Neural cell (in vitro differentiated cells): ENCODE results near the gene RBM43. TPM values are rescaled to one million over a fixed set of nuclear protein-coding genes. Genes with fewer than 3 reads are reported as not detected.
A peak's percentile ranks its signal among the peaks of the same experiment; 100 is the strongest.
"Not testable (repeated sequence)": the region's sequence is repeated elsewhere in the genome, so short reads cannot be mapped to it uniquely, and the experiment has no call there.

Experiments
- H2AFZ ChIP-seq: fragments of 200-600, 300-800 bp; sonication (generic), shearing (Covaris generic); 2 replicates; pipeline ENCODE4 v1.6.0; 2014; ENCODE audit warnings: low read depth, mild to moderate bottlenecking, antibody characterized with exemption, low read length, moderate library complexity
- H3F3A ChIP-seq: fragments of 200-600 bp; shearing (Covaris generic); 2 replicates; pipeline ENCODE4 v1.6.1; 2016; ENCODE audit warnings: mild to moderate bottlenecking, moderate library complexity, mixed read lengths, antibody characterized with exemption, low read length; ENCODE audit not compliant: insufficient read depth, poor library complexity, severe bottlenecking
- H3K27ac ChIP-seq: fragments of 200-600, 300-800 bp; sonication (generic), shearing (Covaris generic); 2 replicates; pipeline ENCODE4 v1.5.1; 2014; ENCODE audit warnings: mild to moderate bottlenecking, low read length, moderate library complexity
- H3K27me3 ChIP-seq: fragments of 300-800, 200-600 bp; sonication (generic), shearing (Covaris generic); 2 replicates; pipeline ENCODE4 v1.6.0; 2014; ENCODE audit warnings: mild to moderate bottlenecking, low read depth, low read length, moderate library complexity; ENCODE audit not compliant: insufficient read depth
- H3K36me3 ChIP-seq: fragments of 300-800, 200-600 bp; sonication (generic), shearing (Covaris generic); 2 replicates; pipeline ENCODE4 v1.5.1; 2014; ENCODE audit warnings: mild to moderate bottlenecking, antibody characterized with exemption, low read length, moderate library complexity; ENCODE audit not compliant: insufficient read depth
- H3K4me2 ChIP-seq: fragments of 300-800, 200-600 bp; sonication (generic), shearing (Covaris generic); 2 replicates; pipeline ENCODE4 v1.6.0; 2014; ENCODE audit warnings: mild to moderate bottlenecking, low read length
- H3K4me3 ChIP-seq: fragments of 300-800, 200-600 bp; sonication (generic), shearing (Covaris generic); 2 replicates; pipeline ENCODE4 v1.5.1; 2014; ENCODE audit warnings: mild to moderate bottlenecking, low read length, moderate library complexity
- H3K79me2 ChIP-seq: fragments of 200-600 bp; shearing (Covaris generic); replicated peaks from 2 replicates; pipeline ENCODE4 v1.6.0; 2014; ENCODE audit warnings: mild to moderate bottlenecking, low read length, moderate library complexity; ENCODE audit not compliant: insufficient read depth
- H3K9ac ChIP-seq: fragments of 300-800, 200-600 bp; sonication (generic), shearing (Covaris generic); 2 replicates; pipeline ENCODE4 v1.6.1; 2016; ENCODE audit warnings: mild to moderate bottlenecking, low read length, mixed read lengths
- H3K9me2 ChIP-seq: fragments of 200-600 bp; shearing (Covaris generic); 2 replicates; pipeline ENCODE4 v1.6.1; 2016; ENCODE audit warnings: mild to moderate bottlenecking, low read length, mixed read lengths; ENCODE audit not compliant: insufficient read depth
- H3K9me3 ChIP-seq: fragments of 200-600, 300-800 bp; sonication (generic), shearing (Covaris generic); 2 replicates; pipeline ENCODE4 v1.6.1; 2016; ENCODE audit warnings: mild to moderate bottlenecking, mixed run types, low read length, moderate library complexity, mixed read lengths
- H4K20me1 ChIP-seq: fragments of 200-600 bp; shearing (Covaris generic); 2 replicates; pipeline ENCODE4 v1.6.1; 2016; ENCODE audit warnings: mild to moderate bottlenecking, mixed run types; ENCODE audit not compliant: insufficient read depth
- CTCF ChIP-seq: fragments of 450-650 bp; IDR thresholded peaks from 2 replicates; pipeline ENCODE4 v1.5.1; 2014; ENCODE audit warnings: antibody characterized with exemption, mild to moderate bottlenecking, moderate library complexity; ENCODE audit not compliant: poor library complexity, severe bottlenecking
- EP300 ChIP-seq: fragments of 450-650 bp; conservative IDR thresholded peaks from 2 replicates; pipeline ENCODE4 v1.6.1; 2014; ENCODE audit warnings: antibody characterized with exemption, mild to moderate bottlenecking, moderate library complexity; ENCODE audit not compliant: poor library complexity, severe bottlenecking
- EZH2 ChIP-seq: fragments of 200-600, 300-800 bp; shearing (Covaris generic), sonication (generic); IDR thresholded peaks from 2 replicates; pipeline ENCODE4 v1.6.1; 2014; ENCODE audit warnings: antibody characterized with exemption, low read length, borderline replicate concordance, mild to moderate bottlenecking; ENCODE audit not compliant: insufficient read depth, poor library complexity, severe bottlenecking
- MXI1 ChIP-seq: fragments of 450-650 bp; conservative IDR thresholded peaks from 2 replicates; pipeline ENCODE4 v1.6.1; 2014; ENCODE audit warnings: antibody characterized with exemption, mild to moderate bottlenecking; ENCODE audit not compliant: poor library complexity, severe bottlenecking
- POLR2AphosphoS5 ChIP-seq: IDR thresholded peaks from 2 replicates; pipeline ENCODE4 v1.6.1; 2012
- RAD21 ChIP-seq: fragments of 450-650 bp; conservative IDR thresholded peaks from 2 replicates; pipeline ENCODE4 v1.6.1; 2014; ENCODE audit warnings: antibody characterized with exemption, mild to moderate bottlenecking, moderate library complexity
- REST ChIP-seq: IDR thresholded peaks from 2 replicates; pipeline ENCODE4 v1.6.1; 2012; ENCODE audit warnings: borderline replicate concordance
- SMC3 ChIP-seq: fragments of 450-650 bp; conservative IDR thresholded peaks from 2 replicates; pipeline ENCODE4 v1.6.1; 2014; ENCODE audit warnings: antibody characterized with exemption, mild to moderate bottlenecking, moderate library complexity; ENCODE audit not compliant: poor library complexity
- TAF1 ChIP-seq: IDR thresholded peaks from 2 replicates; pipeline ENCODE4 v1.6.1; 2012; ENCODE audit warnings: low read depth
- polyA minus RNA-seq: library from RNA; depleted of rRNA, polyadenylated mRNA; stranded (reverse); fragments of >200 nt; gene quantifications from 2 replicates; pipeline ENCODE4 v1.2.3, GENCODE V29; 2014
- polyA plus RNA-seq: library from polyadenylated mRNA; depleted of rRNA; stranded (reverse); fragments of >200 nt; gene quantifications from 2 replicates; pipeline ENCODE4 v1.2.3, GENCODE V29; 2014

Gene RBM43
- not detected in 2 replicates for polyA plus RNA-seq
- not detected in 2 replicates for polyA minus RNA-seq

GRCh38 chr2:151261231-151261976 lies at the start of gene RBM43:
RBM43 (minus strand) TSS chr2:151261863; CDS start chr2:151261727, 136 bp downstream.
- Histone ChIP-seq H3K36me3 (no peaks in the 10 kb centered on the region), H3K9me2 (no peaks in the 10 kb centered on the region), H3F3A (no peaks in the 10 kb centered on the region), H4K20me1 (no peaks in the 10 kb centered on the region), H3K9me3 (no peaks in the 10 kb centered on the region), H2AFZ (no peak within 1 kb of the TSS), H3K4me3 (peak within 1 kb of the TSS; percentile 28), H3K27ac (no peak within 1 kb of the TSS), H3K4me2 (no peak within 1 kb of the TSS), H3K9ac (no peak within 1 kb of the TSS), H3K79me2 (no peaks in the 10 kb centered on the region), H3K27me3 (no peaks in the 10 kb centered on the region)
- TF ChIP-seq EP300 (no peak), CTCF (no peak), EZH2 (no peak), POLR2AphosphoS5 (no peak), MXI1 (no peak), REST (no peak), RAD21 (no peak), SMC3 (no peak)

DNA sequence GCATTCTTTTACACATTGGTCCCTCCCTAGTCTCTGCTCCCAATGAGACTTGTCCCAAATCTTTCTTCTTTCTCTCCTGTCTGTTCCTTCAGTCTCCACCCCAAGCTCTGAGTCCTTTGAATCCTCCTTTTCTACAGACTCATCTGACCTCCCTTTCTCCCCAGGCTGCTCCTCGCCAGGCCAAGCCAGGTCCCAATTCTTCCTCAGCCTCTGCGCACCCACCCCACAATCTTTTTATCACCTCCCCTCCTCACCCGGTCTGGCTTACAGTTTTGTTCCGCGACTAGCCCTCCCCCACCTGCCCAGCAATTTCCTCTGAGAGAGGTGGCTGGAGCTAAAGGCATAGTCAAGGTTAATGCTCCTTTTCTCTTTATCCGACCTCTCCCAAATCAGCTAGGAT lies 48.6 kb upstream of the RBM43 start:
- not testable (repeated sequence) for H3K79me2 ChIP-seq, H3K9me3 ChIP-seq, H3K36me3 ChIP-seq, H3F3A ChIP-seq, H4K20me1 ChIP-seq, H2AFZ ChIP-seq, H3K9me2 ChIP-seq, H3K4me3 ChIP-seq, H3K4me2 ChIP-seq, H3K27me3 ChIP-seq, H3K9ac ChIP-seq, H3K27ac ChIP-seq

DNA sequence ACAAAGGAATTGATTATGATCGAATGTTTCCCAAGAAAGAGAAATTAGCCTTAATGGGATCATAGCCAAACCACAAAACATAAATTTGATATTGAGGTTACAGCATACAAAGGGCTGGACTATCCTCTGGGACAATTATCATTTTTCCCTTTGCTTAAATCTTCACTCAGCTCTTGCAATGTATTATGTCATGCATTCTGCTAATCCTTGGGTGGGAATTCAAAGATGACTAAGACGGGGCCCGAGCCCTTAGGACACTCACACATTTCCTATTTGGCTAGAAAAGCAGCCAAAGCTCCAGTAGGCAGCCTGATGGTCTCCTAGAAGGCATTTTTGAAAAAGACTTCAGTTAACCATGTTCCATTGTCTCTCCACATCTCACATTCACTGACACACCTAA lies 45.0 kb upstream of the RBM43 start:
- Histone ChIP-seq H3K36me3 (no peaks in the 10 kb centered on the region), H3K4me2 (no peak overlapping the region), H3K9me2 (no peaks in the 10 kb centered on the region), H3K79me2 (no peaks in the 10 kb centered on the region), H3F3A (no peaks in the 10 kb centered on the region), H4K20me1 (no peaks in the 10 kb centered on the region), H2AFZ (no peak overlapping the region), H3K27me3 (no peaks in the 10 kb centered on the region), H3K9me3 (no peaks in the 10 kb centered on the region), H3K27ac (no peak overlapping the region), H3K4me3 (no peak overlapping the region), H3K9ac (no peak overlapping the region)
- TF ChIP-seq REST = no peak
- no peak for TF ChIP-seq EP300
- no peak for TF ChIP-seq TAF1
